NB4 (cell line): ENCODE results near the gene CD8B2.

ENCODE experiments used
- MYC ChIP-seq: IDR thresholded peaks from 2 replicates; pipeline ENCODE4 v1.6.1; 2011; ENCODE audit warnings: low read depth, low read length
- POLR2A ChIP-seq: IDR thresholded peaks from 2 replicates; pipeline ENCODE4 v1.6.1; 2011; ENCODE audit warnings: mild to moderate bottlenecking; ENCODE audit not compliant: insufficient read length; ENCODE audit errors: extremely low read depth
- TF ChIP-seq, protein P1 (sequence below): IDR thresholded peaks from one replicate; pipeline ENCODE4 v1.5.1; 2012; ENCODE audit warnings: low read depth, low read length
- TF ChIP-seq, protein P2 (sequence below): IDR thresholded peaks from 2 replicates; pipeline ENCODE4 v1.6.1; 2011; ENCODE audit warnings: low read depth, low read length

GRCh38 chr2:106546391-106546990 is 59.3 kb downstream of the CD8B2 start:
- TF ChIP-seq, protein P1, sequence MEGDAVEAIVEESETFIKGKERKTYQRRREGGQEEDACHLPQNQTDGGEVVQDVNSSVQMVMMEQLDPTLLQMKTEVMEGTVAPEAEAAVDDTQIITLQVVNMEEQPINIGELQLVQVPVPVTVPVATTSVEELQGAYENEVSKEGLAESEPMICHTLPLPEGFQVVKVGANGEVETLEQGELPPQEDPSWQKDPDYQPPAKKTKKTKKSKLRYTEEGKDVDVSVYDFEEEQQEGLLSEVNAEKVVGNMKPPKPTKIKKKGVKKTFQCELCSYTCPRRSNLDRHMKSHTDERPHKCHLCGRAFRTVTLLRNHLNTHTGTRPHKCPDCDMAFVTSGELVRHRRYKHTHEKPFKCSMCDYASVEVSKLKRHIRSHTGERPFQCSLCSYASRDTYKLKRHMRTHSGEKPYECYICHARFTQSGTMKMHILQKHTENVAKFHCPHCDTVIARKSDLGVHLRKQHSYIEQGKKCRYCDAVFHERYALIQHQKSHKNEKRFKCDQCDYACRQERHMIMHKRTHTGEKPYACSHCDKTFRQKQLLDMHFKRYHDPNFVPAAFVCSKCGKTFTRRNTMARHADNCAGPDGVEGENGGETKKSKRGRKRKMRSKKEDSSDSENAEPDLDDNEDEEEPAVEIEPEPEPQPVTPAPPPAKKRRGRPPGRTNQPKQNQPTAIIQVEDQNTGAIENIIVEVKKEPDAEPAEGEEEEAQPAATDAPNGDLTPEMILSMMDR: no peak
- TF ChIP-seq POLR2A (no peak), MYC (no peak)
- TF ChIP-seq, protein P2, sequence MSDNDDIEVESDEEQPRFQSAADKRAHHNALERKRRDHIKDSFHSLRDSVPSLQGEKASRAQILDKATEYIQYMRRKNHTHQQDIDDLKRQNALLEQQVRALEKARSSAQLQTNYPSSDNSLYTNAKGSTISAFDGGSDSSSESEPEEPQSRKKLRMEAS: no peak
